Fibroblast of gingiva (primary cell): ENCODE measurements around the gene GRB10.
A peak's percentile ranks its signal among the peaks of the same experiment; 100 is the strongest.

Experiments
- DNase-seq: peaks from one replicate; pipeline ENCODE4 v3.0.0-alpha.2; 2011; ENCODE audit warnings: low read depth

The GRB10 gene

DNA sequence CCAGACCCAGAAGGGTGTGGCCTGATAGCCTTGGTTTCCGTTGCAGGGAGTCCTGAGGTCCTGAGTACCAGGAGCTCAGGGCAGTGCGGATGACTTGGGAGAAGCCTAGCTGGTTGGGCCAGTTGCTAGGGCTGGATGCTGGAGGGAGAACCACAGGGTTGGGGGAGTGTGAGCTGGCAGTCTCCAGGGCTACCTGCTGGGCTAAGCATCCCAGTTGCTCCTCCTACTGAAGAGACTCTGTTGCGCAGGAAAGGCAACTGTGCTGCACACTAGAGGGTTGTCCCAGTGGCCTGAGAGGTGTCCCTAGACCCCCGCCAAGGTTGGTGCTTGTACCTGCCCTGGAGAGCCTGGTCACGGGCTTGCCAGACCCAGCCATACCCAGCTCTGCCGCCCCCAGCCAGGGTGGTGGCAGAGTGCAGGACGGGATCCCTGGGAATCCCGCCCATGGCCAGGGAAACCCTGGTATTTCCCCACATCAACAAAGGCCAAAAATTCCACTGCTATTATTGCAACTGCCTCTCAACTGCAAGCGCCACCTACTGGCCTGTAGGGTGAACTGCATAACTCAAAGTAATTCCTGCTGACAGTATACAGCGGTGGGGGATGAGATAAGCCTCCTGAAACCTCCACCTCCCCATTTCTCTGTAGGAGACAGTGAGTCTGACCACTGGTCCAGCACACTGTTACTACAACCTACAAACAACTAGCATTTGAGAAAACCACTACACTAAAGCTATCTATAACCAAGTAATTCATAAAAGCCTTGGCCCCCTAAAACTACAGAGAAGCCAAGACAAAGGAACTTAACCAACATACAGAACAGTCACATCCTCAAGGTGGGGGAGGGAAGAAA, 149.9 kb downstream of the GRB10 start:
- peak; percentile 54 for DNase-seq

DNA sequence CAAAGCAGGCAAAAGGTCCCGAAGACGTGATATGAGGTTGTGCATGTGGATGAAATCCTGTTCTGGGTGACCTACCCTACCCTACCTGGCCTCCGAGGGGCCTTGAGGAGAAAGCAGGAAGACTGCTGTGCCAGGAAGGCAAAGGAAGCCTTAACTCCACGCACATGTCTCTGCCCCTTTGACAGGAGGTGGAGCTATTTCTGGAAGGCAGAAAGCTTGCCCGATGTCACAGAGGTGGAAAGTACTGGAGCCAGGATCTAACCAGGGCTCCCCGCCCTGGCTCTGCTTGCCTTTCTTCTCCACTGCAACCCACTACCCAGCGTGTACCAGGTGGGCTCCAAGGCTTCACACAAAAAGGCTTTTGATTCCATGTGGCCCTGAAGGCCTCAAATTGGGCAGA, 151.1 kb downstream of the GRB10 start:
- DNase-seq: no peak

DNA sequence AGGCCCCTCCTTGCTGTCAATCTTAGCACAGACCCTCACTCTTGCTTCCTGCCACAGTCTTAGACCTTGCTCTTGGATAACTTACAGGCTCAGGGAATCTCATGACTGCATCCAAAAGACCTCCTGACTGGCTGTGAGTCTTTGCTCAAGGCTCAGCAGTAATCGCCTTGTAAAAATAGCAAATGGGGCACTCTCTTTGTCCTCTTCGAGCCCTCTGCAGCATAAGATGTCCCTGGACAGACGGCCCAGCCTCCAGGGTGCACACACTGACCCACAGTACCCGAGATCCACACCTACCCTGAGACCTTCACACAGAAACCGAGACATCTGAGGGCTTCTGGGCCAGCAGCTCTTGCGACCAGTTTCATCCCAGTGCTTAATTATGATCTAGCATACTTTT, 151.6 kb downstream of the GRB10 start:
- no peak for DNase-seq

DNA sequence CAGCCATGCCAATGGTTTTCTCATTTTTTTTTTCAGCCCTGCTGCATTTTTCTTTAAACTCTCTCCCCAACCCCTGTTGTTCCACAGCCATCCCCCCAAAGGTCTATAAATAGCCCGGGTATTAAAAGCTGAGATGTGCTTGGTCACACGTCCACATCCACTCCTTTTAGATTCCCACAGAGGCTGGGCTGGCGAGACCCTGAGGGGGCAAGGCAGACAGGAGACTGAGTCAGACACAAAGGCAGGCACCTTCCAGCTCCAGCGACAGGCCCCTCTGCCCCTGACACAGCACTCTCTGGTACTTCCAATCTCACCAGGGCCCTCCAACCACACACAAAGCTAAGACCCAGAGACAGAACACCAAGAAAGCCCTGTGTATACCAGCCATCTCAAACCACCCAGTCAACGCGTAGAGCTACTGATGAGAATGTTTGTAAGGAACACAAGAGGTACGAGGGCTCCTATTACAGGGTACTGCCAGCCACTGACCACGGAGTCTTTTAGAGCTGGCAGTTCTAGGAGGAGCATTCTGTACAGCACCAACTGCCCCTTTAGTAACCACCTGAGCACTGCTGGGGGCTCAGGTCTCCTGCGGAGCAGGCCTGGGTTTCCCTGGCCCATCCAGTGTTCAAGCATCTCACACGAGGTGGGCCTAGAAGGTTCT, 153.3 kb downstream of the GRB10 start:
- no peak for DNase-seq

DNA sequence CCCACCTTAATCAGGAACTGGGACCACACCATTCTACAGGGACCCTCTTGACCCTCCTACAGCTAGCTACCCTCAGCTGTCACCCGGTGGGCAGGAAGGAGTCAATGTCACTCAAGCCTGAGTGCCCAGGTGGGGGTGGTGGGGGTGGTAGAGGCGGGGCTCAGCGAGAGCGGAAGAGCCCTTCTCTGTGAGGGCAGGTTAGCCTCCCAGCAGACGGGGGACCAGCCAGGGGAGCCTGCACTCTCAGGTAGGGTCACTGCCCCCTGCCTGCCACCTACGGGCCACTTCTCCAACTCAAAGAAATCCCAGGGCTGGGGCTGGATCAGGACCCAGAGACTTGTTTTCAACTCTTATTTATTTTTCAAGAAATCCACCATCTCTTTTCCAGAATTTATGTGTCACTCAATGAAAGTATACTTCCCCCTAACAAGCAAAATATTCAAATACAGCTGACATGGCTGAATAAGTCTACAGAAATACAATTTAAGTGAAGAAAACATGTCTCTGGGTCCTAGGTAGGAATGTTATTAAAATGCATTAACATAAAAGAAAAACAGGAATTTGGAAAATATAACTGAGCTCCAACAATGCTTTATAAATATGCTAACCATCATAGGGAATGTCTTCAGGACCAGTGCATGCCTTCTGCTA, 154.1 kb downstream of the GRB10 start:
- no peak for DNase-seq

- DNase-seq: no peak
These were observed 154.8 kb downstream of the GRB10 start for GRCh38 chr7:50627824-50628361.

- DNase-seq: no peak
These were observed 156.4 kb downstream of the GRB10 start for GRCh38 chr7:50626286-50626685.

DNA sequence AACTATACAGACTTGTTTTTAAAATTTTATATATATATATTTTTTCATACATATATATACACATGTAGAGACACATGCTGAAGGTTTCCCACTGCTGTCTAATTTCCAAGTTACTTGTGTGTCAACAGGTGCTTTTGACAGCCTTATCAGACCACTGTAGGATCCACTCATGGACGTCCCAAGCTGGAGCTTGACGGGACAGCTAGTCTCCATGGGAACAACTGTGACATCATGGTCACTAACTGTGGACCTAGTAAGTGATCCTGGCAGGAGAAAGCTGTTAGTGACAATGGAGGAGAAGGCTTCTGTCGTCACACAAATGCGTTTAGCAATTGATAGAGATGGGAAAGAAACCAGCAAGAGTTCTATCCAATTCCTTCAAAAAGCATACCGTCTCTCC, 157.3 kb downstream of the GRB10 start:
- no peak for DNase-seq

DNA sequence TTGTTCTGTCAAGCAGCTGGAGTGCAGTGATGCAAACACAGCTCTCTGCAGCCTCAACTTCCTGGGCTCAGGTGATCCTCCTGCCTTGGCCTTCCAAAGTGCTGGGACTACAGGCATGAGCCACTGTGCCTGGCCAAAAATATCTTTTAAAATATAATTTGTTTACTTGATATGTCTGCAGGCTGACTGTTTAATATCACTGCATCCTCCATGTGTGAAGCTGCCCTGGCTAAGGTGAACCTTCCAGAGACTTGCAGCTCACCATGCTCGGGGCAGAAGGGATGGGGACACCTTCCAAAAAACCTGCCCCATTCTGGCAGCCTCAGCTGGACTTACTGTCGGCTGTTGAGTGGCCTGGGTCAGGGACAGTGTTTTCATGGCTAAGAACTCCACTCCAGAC, 159.9 kb downstream of the GRB10 start:
- no peak for DNase-seq

- DNase-seq: no peak
These were observed 160.7 kb downstream of the GRB10 start for GRCh38 chr7:50621973-50622490.

GRCh38 chr7:50621206-50621605, 161.5 kb downstream of the GRB10 start:
- DNase-seq: no peak

DNA sequence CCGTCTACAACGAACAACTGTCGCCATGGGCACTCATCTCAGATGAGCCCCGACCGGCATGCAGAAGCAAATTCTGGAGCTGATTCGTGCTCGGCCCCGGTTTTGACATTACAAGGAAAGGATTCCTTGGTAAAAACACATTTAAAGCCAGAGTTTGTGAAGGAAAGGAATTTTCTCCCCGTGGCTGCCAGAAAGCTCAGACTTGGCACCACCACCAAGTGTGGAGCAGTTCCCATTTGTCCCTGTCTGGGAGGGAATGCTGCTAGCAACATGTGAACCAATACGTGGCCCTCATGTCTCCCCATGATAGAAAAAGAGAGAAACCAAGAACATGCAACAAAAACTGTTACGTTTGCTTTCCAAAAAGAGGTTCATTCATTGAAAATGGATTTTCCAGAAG, 162.3 kb downstream of the GRB10 start:
- DNase-seq: no peak

DNA sequence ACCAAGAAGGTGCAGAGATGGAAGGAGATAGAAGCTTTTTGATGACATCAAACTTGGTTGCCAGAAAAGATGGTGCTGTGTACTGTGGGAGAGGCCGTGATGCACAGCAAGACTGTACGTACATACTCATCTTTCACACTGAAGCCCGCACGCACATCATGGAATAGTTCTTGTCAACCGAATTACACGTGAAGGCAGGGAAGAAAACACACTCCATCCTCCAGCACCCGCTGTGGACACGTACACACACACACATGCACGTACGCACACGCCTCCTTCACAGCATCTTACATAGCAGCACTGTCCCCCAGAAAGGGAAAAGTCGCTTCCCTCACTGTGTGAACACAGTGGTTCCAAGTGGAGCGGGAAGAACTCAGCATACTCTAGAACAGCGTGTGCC, 163.0 kb downstream of the GRB10 start:
- no peak for DNase-seq

GRCh38 chr7:50618281-50618680, 164.4 kb downstream of the GRB10 start:
- DNase-seq: no peak

- DNase-seq: no peak
These were observed 167.1 kb downstream of the GRB10 start for GRCh38 chr7:50615519-50616080.

- DNase-seq: no peak
These were observed 167.8 kb downstream of the GRB10 start for GRCh38 chr7:50614721-50615518.

DNA sequence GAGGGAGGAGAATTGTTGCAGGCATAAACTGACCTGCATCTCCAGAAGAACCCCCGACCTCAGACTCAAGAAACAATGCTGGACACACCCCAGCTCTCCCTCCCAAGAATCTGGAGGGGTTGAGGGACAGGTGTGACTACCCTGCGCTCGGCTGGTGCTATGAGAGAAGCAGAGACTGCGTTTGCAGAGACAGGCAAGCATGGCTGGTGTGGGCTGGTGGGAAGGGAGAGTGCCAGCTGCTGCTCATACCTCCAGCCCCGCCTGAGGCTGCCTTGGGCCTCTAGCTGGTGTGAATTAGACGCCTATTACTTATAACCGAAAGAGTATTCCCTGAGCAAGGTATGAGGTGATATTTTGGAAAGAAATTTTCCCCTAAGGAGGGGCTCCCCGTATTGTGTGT, 169.2 kb downstream of the GRB10 start:
- no peak for DNase-seq

DNA sequence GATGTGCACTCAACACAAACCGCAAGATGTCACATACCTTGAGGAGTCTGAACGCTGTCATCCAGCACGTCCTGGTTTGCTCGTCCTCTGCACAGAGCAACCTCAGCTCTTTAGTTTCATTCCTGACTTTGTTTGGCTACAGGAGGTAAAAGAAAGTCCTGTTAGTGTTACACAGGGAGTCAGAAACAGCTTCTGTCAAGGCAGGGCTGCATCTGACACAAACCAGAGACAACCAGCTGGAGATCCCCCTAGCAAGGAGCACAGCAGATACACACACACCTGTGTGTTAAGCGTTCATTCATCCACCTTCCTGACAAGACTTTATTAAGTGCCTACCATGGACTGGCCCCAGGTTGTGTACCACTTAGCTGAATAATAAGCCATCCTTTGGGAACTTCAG, 170.0 kb downstream of the GRB10 start:
- no peak for DNase-seq

GRCh38 chr7:50610521-50611277, 172.0 kb downstream of the GRB10 start:
- peak; percentile 28 for DNase-seq

DNA sequence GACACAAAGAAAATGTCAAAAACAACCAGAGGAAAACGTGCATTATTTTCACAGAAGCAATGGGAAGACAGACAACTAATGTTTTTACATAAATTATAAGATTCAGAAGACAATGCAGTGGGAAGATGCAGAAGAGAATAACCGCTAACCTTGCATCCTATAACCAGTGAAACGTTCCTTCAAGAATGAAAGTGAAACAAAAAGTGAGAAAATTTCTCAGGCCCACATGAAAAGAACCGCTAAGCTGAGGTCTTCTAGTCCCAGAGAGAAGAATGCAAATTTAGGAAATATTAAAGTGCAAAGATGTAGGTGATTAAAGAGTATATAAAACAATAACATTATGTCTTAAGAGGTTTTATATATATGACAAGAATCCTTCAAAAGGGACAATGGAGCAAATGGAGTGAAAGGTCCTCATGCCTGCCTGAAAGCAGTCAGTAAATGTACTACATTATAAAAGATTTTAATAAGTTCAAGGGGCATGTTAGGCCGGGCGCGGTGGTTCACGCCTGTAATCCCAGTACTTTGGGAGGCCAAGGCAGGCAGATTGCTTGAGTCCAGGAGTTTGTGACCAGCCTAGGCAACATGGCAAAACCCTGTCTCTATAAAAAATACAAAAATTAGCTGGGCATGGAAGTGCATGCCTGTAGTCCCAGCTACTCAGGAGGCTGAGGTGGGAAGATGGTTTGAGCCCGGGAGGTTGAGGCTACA, 174.3 kb downstream of the GRB10 start:
- no peak for DNase-seq
